ENCODE data around the gene CCL1. TPM values are rescaled to one million over a fixed set of nuclear protein-coding genes. Genes with fewer than 3 reads are reported as not detected.
A peak's percentile ranks its signal among the peaks of the same experiment; 100 is the strongest.

CCL1 gene
- total RNA-seq, 2 donors from 2014 or later, result not detected

GRCh38 chr17:34370376-34370996 is 7.5 kb upstream of the CCL1 start:
- H3K4me1 ChIP-seq, result no peaks in the 10 kb centered on the region
- H3K36me3 ChIP-seq, result no peaks in the 10 kb centered on the region
- H3K9ac ChIP-seq (ENCODE audit: low read depth in 2 of 2, low read length in 2 of 2), result no peak overlapping the region
- no peak overlapping the region for H3K4me3 ChIP-seq
- no peak for TF ChIP-seq CTCF (IDR thresholded peaks at IDR 0.05)
- H3K27me3 ChIP-seq, result no peaks in the 10 kb centered on the region
- intact Hi-C loops (cut with DNase I), result no loop called here
- H3K9me3 ChIP-seq, result no peaks in the 10 kb centered on the region
- H3K27ac ChIP-seq, result no peak overlapping the region
- no peak for DNase-seq

GRCh38 chr17:34369571-34369970 is 6.5 kb upstream of the CCL1 start:
- DNase-seq, result peak; percentile 7
- no peak for TF ChIP-seq CTCF (IDR thresholded peaks at IDR 0.05)
- no peaks in the 10 kb centered on the region for H3K36me3 ChIP-seq
- H3K27me3 ChIP-seq, result no peaks in the 10 kb centered on the region
- no peak overlapping the region for H3K27ac ChIP-seq
- intact Hi-C loops (cut with DNase I), result no loop called here
- no peaks in the 10 kb centered on the region for H3K4me1 ChIP-seq
- H3K4me3 ChIP-seq, result no peak overlapping the region
- H3K9ac ChIP-seq (ENCODE audit: low read depth in 2 of 2, low read length in 2 of 2), result no peak overlapping the region
- H3K9me3 ChIP-seq, result no peaks in the 10 kb centered on the region

GRCh38 chr17:34368946-34369500 is 6.0 kb upstream of the CCL1 start:
- Histone ChIP-seq H3K27me3 (no peaks in the 10 kb centered on the region), H3K27ac (no peak overlapping the region), H3K4me1 (no peaks in the 10 kb centered on the region), H3K9ac (ENCODE audit: low read depth in 2 of 2, low read length in 2 of 2) (no peak overlapping the region), H3K36me3 (no peaks in the 10 kb centered on the region), H3K9me3 (no peaks in the 10 kb centered on the region), H3K4me3 (no peak overlapping the region)
- intact Hi-C loops (cut with DNase I), result no loop called here
- no peak for TF ChIP-seq CTCF (IDR thresholded peaks at IDR 0.05)
- DNase-seq, result peak; percentile 13

GRCh38 chr17:34368196-34368945 is 5.3 kb upstream of the CCL1 start:
- intact Hi-C loops (cut with DNase I), result no loop called here
- no peaks in the 10 kb centered on the region for H3K36me3 ChIP-seq
- TF ChIP-seq CTCF (IDR thresholded peaks at IDR 0.05), result no peak
- H3K9ac ChIP-seq (ENCODE audit: low read depth in 2 of 2, low read length in 2 of 2), result no peak overlapping the region
- no peak for DNase-seq
- no peaks in the 10 kb centered on the region for H3K4me1 ChIP-seq
- H3K27ac ChIP-seq, result no peak overlapping the region
- no peaks in the 10 kb centered on the region for H3K9me3 ChIP-seq
- no peak overlapping the region for H3K4me3 ChIP-seq
- H3K27me3 ChIP-seq, result no peaks in the 10 kb centered on the region

- no peaks in the 10 kb centered on the region for H3K9me3 ChIP-seq
- no peaks in the 10 kb centered on the region for H3K4me1 ChIP-seq
- H3K9ac ChIP-seq (ENCODE audit: low read depth in 2 of 2, low read length in 2 of 2), result no peak overlapping the region
- no peak for DNase-seq
- no peak overlapping the region for H3K27ac ChIP-seq
- H3K4me3 ChIP-seq, result no peak overlapping the region
- no peak for TF ChIP-seq CTCF (IDR thresholded peaks at IDR 0.05)
- intact Hi-C loops (cut with DNase I), result no loop called here
- H3K27me3 ChIP-seq, result no peaks in the 10 kb centered on the region
- no peaks in the 10 kb centered on the region for H3K36me3 ChIP-seq
Measured at GRCh38 chr17:34367486-34368195, 4.6 kb upstream of the CCL1 start.

All from colonic mucosa (tissue), 4 donors.